Smooth muscle cell (in vitro differentiated cells): ENCODE measurements around the gene TEAD2. TPM values are rescaled to one million over a fixed set of nuclear protein-coding genes. Genes with fewer than 3 reads are reported as not detected.

Source experiments
- DNase-seq: peaks from one replicate; lab custom pipeline; 2025; ENCODE audit not compliant: unreplicated experiment; lab: John Stamatoyannopoulos, UW
- H2AFZ ChIP-seq: fragments of 200-600 bp; sonication (generic); 2 replicates; pipeline ENCODE4 v1.6.0; 2016; ENCODE audit warnings: antibody characterized with exemption, low read depth, mild to moderate bottlenecking
- H3F3A ChIP-seq: fragments of 200-600 bp; sonication (generic); 2 replicates; pipeline ENCODE4 v1.6.0; 2017; ENCODE audit warnings: antibody characterized with exemption, low read depth
- H3K27ac ChIP-seq: fragments of 200-600 bp; sonication (generic); 2 replicates; pipeline ENCODE4 v1.5.1; 2016; ENCODE audit warnings: low read depth, mild to moderate bottlenecking
- H3K27me3 ChIP-seq: fragments of 200-600 bp; sonication (generic); 2 replicates; pipeline ENCODE4 v1.6.1; 2016; ENCODE audit warnings: low read depth, mild to moderate bottlenecking
- H3K36me3 ChIP-seq: fragments of 200-600 bp; sonication (generic); 2 replicates; pipeline ENCODE4 v1.5.1; 2016; ENCODE audit warnings: low read depth
- H3K4me1 ChIP-seq: fragments of 200-600 bp; sonication (generic); 2 replicates; pipeline ENCODE4 v1.5.1; 2016; ENCODE audit warnings: low read depth
- H3K4me2 ChIP-seq: fragments of 200-600 bp; sonication (generic); 2 replicates; pipeline ENCODE4 v1.6.0; 2016; ENCODE audit warnings: mild to moderate bottlenecking
- H3K4me3 ChIP-seq: fragments of 200-600 bp; sonication (generic); 2 replicates; pipeline ENCODE4 v1.5.1; 2016; ENCODE audit warnings: mild to moderate bottlenecking
- H3K79me2 ChIP-seq: fragments of 200-600 bp; sonication (generic); 2 replicates; pipeline ENCODE4 v1.6.0; 2016; ENCODE audit warnings: low read depth, mild to moderate bottlenecking
- H3K9ac ChIP-seq: fragments of 200-600 bp; sonication (generic); 2 replicates; pipeline ENCODE4 v1.6.0; 2016; ENCODE audit warnings: low read depth
- H3K9me3 ChIP-seq: fragments of 200-600 bp; sonication (generic); replicated peaks from 2 replicates; pipeline ENCODE4 v1.5.1; 2016; ENCODE audit warnings: low read depth
- H4K20me1 ChIP-seq: fragments of 200-600 bp; sonication (generic); 2 replicates; pipeline ENCODE4 v1.6.0; 2016; ENCODE audit warnings: low read depth
- CTCF ChIP-seq: fragments of 200-600 bp; sonication (generic); IDR thresholded peaks from 2 replicates; pipeline ENCODE4 v1.5.1; 2017; ENCODE audit warnings: borderline replicate concordance, mild to moderate bottlenecking, antibody characterized with exemption; ENCODE audit not compliant: insufficient read depth, poor library complexity, severe bottlenecking
- whole genome bisulfite sequencing: methylation state at CpG from one replicate; pipeline ENCODE4 v1.1.7; 2016; ENCODE audit warnings: low lambda C conversion rate; 5-methylcytosine and 5-hydroxymethylcytosine counted together
- polyA plus RNA-seq: library from polyadenylated mRNA; unstranded; fragments of >200 nt; fragmentation: Nextera tagmentation; extraction: Ambion mirVana; gene quantifications from 2 replicates; pipeline ENCODE4 v1.2.1, GENCODE V29; 2016
- total RNA-seq: library from RNA; depleted of rRNA; stranded (reverse); fragments of >200 nt; gene quantifications from 2 replicates; pipeline ENCODE4 v1.2.3, GENCODE V29; 2014

TEAD2 gene
- total and polyA plus RNA-seq, 2 experiments from 2014 or later: 58.5 to 71.8 TPM

- no peak for TF ChIP-seq CTCF
- no peak within 1 kb of the TSS for H3K9ac ChIP-seq
Observed at GRCh38 chr19:49324801-49325576, 37.2 kb downstream of the TEAD2 start, which contains the start of gene SLC6A16. Gene SLC6A16 (minus strand): TSS chr19:49325191. CDS start chr19:49311347, 13,844 bp downstream.

GRCh38 chr19:49318296-49318695 is 43.9 kb downstream of the TEAD2 start:
- Histone ChIP-seq H3K27me3 (no peaks in the 10 kb centered on the region), H3K36me3 (peaks cover 19% of the 10 kb centered on the region), H3K9me3 (peaks cover 2% of the 10 kb centered on the region), H3K79me2 (no peaks in the 10 kb centered on the region), H3K27ac (no peak overlapping the region), H3K4me2 (no peak overlapping the region), H3K9ac (no peak overlapping the region), H3K4me1 (no peaks in the 10 kb centered on the region), H4K20me1 (no peaks in the 10 kb centered on the region), H3K4me3 (no peak overlapping the region), H2AFZ (no peak overlapping the region), H3F3A (no peaks in the 10 kb centered on the region)
- TF ChIP-seq CTCF: no peak
- DNase-seq: no peak

More at GRCh38 chr19:49324801-49325576, 37.2 kb downstream of the TEAD2 start, which contains the start of gene SLC6A16:
- Histone ChIP-seq H3K4me2 (no peak within 1 kb of the TSS), H4K20me1 (no peaks in the 10 kb centered on the region), H3K4me1 (no peaks in the 10 kb centered on the region), H3K36me3 (peaks cover 15% of the 10 kb centered on the region), H3K4me3 (no peak within 1 kb of the TSS), H3K27ac (no peak within 1 kb of the TSS), H3K27me3 (no peaks in the 10 kb centered on the region), H3K79me2 (no peaks in the 10 kb centered on the region), H3K9me3 (no peaks in the 10 kb centered on the region), H2AFZ (no peak within 1 kb of the TSS), H3F3A (no peaks in the 10 kb centered on the region)
- WGBS: 97% methylated on average over 38 of the region's 38 CpGs
- no peak for DNase-seq

- Histone ChIP-seq H3K4me3 (no peak overlapping the region), H3K4me2 (no peak overlapping the region), H3F3A (no peaks in the 10 kb centered on the region), H4K20me1 (no peaks in the 10 kb centered on the region), H3K9me3 (peaks cover 2% of the 10 kb centered on the region), H3K79me2 (no peaks in the 10 kb centered on the region), H3K36me3 (peaks cover 4% of the 10 kb centered on the region), H3K4me1 (no peaks in the 10 kb centered on the region), H3K27me3 (no peaks in the 10 kb centered on the region), H3K9ac (no peak overlapping the region), H3K27ac (no peak overlapping the region), H2AFZ (no peak overlapping the region)
- no peak for DNase-seq
- TF ChIP-seq CTCF: no peak
Observed at GRCh38 chr19:49316284-49316683, 45.9 kb downstream of the TEAD2 start.

GRCh38 chr19:49315111-49315510 is 47.1 kb downstream of the TEAD2 start:
- Histone ChIP-seq H3K4me1 (no peaks in the 10 kb centered on the region), H3F3A (no peaks in the 10 kb centered on the region), H3K9ac (no peak overlapping the region), H3K79me2 (no peaks in the 10 kb centered on the region), H3K4me2 (no peak overlapping the region), H3K9me3 (peaks cover 2% of the 10 kb centered on the region), H3K27me3 (no peaks in the 10 kb centered on the region), H2AFZ (no peak overlapping the region), H3K27ac (no peak overlapping the region), H4K20me1 (no peaks in the 10 kb centered on the region), H3K4me3 (no peak overlapping the region), H3K36me3 (peaks cover 12% of the 10 kb centered on the region)
- DNase-seq: no peak
- TF ChIP-seq CTCF: no peak
- WGBS: 80% methylated on average over 1 of the region's 1 CpG
